GM19351 (cell line): ENCODE measurements around the gene ALOX5.
"Not testable (repeated sequence)": the region's sequence is repeated elsewhere in the genome, so short reads cannot be mapped to it uniquely, and the experiment has no call there.

Experiments
- ATAC-seq: cut with Tn5 transposase; IDR thresholded peaks from one replicate; pipeline ENCODE4 v1.9.1; 2021; ENCODE audit warnings: mild to moderate bottlenecking, moderate library complexity; ENCODE audit not compliant: unreplicated experiment

Gene ALOX5

GRCh38 chr10:45373576-45374349 is at the start of gene ALOX5:
TSS of gene ALOX5 (plus strand) at chr10:45374216. CDS start at chr10:45374280, 64 bp downstream.
- ATAC-seq: peak; percentile 40

GRCh38 chr10:45325116-45325515 is 48.9 kb upstream of the ALOX5 start:
- ATAC-seq: no peak

- not testable (repeated sequence) for ATAC-seq
Observed at GRCh38 chr10:45326864-45327263, 47.2 kb upstream of the ALOX5 start.

DNA sequence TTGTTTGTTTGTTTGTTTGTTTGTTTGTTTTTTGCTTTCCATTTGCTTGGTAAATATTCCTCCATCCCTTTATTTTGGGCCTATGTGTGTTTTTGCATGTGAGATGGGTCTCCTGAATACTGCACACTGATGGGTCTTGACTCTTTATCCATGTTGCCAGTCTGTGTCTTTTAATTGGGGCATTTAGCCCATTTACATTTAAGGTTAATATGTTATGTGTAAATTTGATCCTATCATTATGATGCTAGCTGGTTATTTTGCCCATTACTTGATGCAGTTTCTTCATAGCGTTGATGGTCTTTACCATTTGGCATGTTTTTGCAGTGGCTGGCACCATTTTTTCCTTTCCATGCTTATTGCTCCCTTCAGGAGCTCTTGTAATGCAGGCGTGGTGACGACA is 42.2 kb upstream of the ALOX5 start:
- not testable (repeated sequence) for ATAC-seq

GRCh38 chr10:45339894-45340293 is 34.1 kb upstream of the ALOX5 start:
- ATAC-seq: no peak

GRCh38 chr10:45340420-45340819 is 33.6 kb upstream of the ALOX5 start:
- not testable (repeated sequence) for ATAC-seq

DNA sequence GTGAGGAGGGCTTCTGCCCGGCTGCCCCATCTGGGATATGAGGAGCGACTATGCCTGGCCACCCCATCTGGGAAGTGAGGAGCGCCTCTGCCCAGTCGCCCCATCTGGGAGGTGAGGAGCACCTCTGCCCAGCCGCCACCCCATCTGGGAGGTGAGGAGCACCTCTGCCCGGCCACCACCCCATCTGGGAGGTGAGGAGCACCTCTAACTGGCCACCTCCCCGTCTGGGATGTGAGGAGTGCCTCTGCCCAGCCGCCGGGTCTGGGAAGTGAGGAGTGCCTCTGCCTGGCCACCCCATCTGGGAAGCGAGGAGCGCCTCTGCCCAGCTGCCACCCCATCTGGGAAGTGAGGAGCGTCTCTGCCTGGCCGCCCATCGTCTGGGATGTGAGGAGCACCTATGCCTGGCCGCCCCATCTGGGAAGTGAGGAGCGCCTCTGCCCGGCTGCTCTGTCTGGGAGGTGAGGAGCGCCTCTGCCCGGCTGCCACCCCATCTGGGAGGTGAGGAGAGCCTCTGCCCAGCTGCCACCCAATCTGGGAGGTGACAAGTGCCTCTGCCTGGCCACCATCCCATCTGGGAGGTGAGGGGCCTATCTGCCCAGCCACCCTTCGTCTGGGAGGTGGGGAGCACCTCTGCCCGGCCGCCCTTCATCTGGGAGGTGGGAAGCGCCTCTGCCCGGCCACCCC is 27.2 kb upstream of the ALOX5 start:
- not testable (repeated sequence) for ATAC-seq

GRCh38 chr10:45347464-45347863 is 26.6 kb upstream of the ALOX5 start:
- ATAC-seq: not testable (repeated sequence)

DNA sequence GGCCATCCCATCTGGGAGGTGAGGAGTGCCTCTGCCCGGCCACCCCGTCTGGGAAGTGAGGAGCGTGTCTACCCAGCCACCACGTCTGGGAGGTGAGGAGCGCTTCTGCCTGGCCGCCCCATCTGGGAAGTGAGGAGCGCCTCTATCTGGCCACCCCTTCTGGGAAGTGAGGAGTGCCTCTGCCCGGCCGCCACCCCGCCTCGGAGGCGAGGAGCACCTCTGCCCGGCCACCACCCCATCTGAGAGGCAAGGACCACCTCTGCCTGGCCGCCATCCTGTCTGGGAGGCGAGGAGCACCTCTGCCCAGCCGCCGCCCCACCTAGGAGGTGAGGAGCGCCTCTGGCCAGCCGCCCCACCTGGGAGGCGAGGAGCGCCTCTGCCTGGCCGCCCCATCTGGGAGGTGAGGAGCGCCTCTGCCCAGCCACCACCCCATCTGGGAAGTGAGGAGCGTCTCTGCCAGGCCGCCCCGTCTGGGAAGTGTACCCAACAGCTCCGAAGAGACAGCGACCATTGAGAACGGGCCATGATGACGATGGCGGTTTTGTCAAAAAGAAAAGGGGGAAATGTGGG is 25.7 kb upstream of the ALOX5 start:
- ATAC-seq: not testable (repeated sequence)

- peak; percentile 51 for ATAC-seq
Observed at GRCh38 chr10:45353186-45353585, 20.8 kb upstream of the ALOX5 start.

DNA sequence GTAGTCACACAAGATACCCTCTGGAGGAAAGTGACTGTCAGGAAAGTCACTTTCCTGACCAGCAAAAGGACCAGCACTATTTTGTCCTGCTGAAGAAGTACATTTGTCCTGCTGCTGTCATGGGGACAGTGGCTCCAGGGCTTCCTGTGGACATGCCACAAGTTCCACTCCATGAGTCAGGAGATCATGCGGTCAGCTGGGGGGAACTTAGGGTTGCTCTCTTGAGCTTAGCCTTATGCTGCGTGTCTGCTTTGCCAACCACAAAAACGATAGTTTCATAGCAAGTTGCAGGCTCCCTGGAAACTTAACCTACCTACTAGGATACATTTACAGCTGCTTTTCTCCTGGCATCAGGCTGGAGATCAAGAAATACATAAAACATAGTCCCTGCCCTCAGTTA is 19.8 kb upstream of the ALOX5 start:
- no peak for ATAC-seq

GRCh38 chr10:45355494-45355893 is 18.5 kb upstream of the ALOX5 start:
- no peak for ATAC-seq

- not testable (repeated sequence) for ATAC-seq
Observed at GRCh38 chr10:45358961-45359360, 15.1 kb upstream of the ALOX5 start.

- ATAC-seq: not testable (repeated sequence)
Observed at GRCh38 chr10:45361983-45362799, 11.8 kb upstream of the ALOX5 start.

- ATAC-seq: not testable (repeated sequence)
Observed at GRCh38 chr10:45367643-45368042, 6.4 kb upstream of the ALOX5 start.

- ATAC-seq: no peak
Observed at GRCh38 chr10:45368181-45368580, 5.8 kb upstream of the ALOX5 start.

DNA sequence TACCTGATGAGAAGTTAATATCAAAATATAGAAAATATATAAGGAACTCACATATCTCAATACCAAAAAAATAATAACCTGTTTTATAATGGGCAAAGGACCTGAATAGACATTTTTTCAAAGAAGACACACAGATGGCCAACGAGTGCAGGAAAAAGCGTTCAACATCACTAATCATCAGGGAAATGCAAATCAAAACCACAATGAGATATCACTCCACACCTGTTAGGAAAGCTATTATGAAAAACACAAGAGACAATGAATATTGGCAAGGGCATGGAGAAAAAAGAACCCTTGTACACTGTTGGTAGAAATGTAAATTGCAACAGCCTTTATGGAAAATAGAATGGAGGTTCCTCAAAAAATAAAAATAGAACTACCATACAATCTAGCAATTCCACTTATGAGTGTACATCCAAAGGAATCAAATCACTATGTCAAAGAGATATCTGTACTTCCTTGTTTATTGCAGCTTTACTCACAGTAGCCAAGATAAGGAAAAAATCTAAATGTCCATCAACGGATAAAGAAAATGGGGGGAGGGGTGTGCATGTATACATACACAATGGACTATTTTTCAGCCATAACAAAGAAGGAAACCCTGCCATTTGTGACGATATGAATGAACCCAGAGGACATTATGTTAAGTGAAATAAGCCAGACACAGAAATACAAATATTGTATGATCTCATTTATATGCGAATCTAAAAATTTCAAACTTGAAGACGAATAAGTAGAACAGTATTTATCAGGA is 3.6 kb upstream of the ALOX5 start:
- no peak for ATAC-seq

- ATAC-seq: no peak
Observed at GRCh38 chr10:45371560-45371959, 2.5 kb upstream of the ALOX5 start.

DNA sequence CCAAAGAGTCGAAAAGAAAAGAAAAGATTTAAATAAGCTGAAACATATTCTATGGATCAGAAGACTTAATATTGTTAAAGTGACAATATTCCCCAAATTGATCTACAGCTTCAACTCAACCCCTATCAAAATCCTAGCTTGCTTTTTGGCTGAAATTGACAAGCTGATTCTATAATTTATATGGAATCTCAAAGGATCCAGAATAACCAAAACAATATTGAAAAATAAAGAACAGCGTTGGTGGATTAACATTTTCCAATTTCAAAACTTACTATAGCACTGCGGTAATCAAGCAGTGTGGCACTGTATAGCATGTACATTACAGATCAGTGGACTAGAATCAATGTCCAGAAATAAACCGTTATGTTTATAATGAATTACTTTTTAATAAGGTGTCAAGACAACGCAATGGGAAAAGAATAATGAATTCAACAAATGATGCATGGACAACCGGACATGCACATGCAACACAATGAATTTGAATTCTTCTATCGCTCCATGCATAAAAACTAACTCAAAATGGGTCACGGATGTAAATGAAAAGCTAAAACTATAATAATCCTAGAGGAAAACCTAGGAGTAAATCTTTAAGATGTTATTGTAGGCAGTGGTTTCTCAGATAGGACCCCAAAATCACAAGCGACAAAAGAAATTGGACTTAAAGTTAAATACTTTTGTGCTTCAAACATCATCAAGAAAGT is 1.6 kb upstream of the ALOX5 start:
- ATAC-seq: no peak
